ENCODE measurements around the gene GRIN2A.

GRCh38 chr16:10114409-10114808 lies 67.8 kb downstream of the GRIN2A start:
- TF ChIP-seq, protein P1, sequence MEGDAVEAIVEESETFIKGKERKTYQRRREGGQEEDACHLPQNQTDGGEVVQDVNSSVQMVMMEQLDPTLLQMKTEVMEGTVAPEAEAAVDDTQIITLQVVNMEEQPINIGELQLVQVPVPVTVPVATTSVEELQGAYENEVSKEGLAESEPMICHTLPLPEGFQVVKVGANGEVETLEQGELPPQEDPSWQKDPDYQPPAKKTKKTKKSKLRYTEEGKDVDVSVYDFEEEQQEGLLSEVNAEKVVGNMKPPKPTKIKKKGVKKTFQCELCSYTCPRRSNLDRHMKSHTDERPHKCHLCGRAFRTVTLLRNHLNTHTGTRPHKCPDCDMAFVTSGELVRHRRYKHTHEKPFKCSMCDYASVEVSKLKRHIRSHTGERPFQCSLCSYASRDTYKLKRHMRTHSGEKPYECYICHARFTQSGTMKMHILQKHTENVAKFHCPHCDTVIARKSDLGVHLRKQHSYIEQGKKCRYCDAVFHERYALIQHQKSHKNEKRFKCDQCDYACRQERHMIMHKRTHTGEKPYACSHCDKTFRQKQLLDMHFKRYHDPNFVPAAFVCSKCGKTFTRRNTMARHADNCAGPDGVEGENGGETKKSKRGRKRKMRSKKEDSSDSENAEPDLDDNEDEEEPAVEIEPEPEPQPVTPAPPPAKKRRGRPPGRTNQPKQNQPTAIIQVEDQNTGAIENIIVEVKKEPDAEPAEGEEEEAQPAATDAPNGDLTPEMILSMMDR (IDR thresholded peaks at IDR 0.05 in 8 of 11, conservative IDR thresholded peaks at IDR 0.05 in 3 of 11): no peak
- TF ChIP-seq POLR2A (IDR thresholded peaks at IDR 0.05): no peak

Measured in spleen (tissue), 7 donors.